Medulla oblongata (tissue), 1 donor: ENCODE measurements around the gene AGO4.
"Not testable (repeated sequence)": the region's sequence is repeated elsewhere in the genome, so short reads cannot be mapped to it uniquely, and the experiment has no call there.

Source experiments
- DNase-seq: peaks from one replicate; pipeline ENCODE4 v3.0.0-alpha.2; 2015; ENCODE audit errors: extremely low spot score

AGO4 gene

DNA sequence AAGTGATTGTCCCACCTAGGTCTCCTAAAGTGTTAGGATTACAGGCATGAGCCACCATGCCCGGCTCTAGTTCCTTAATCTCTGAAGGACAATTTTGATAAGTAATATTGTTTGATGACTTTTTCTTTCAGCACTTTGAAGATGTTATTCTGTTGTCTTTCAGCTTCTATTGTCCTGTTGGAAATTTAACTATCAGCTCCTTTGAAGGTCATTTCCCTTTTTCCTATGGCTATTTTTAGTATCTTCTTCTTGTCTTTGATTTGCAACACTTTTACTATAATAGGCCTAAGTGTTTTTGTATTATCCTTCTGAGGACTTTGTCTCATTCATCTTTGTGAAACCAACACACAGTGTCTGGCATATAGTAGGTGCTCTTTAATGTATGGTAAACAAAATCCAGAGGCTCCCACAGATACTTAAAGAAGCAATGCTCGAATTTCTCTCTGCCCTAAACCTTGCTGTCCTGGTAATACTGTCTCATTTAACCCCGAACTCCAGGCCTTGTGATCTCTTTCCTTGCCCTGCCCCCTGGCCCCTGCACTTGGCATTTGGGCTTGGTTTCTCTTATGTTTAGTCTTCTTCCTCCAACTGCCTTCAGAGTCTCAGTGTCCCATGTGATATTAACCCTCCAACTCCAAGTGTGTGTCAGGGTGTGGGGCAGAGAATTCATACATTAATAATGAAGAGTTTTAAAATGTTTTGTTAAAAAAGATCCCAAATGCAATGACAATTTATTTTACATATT is 56.2 kb downstream of the AGO4 start:
- no peak for DNase-seq

DNA sequence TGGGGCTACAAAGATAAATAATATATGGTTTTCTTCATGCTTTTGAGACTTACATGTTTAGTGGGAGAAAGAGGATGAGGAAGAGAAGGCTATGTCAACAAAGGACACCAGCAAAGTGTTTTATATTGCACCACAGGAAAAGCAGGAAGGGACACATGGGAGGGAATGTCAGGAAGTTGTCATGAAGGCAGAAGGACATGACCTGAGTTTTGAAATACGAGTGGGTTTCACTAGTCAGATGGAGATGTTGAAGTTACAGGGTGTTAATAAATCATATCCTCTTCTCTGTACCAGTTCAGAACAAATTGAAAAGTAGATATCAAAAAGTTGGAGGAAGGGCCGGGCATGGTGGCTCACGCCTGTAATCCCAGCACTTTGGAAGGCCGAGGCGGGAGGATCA is 57.0 kb downstream of the AGO4 start:
- no peak for DNase-seq

DNA sequence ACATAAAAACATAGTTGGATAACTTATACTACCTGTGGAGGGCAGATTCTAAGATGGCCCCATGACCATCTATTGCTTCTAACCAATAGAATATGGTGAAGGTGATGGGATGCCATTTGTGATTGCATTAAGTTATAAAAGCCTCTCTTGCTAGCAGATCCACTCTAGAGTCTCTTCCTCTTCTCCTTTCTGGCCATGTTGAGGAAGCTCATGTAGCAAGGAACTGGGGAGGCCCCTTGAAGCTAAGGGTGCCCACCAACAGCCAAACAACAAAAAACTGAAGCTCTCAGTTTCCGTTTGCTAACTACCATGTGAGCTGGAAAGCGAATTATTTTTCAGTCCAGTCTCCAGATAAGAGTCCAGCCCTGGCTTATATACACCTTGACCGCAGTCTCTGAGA is 59.2 kb downstream of the AGO4 start:
- peak; percentile 24 for DNase-seq

DNA sequence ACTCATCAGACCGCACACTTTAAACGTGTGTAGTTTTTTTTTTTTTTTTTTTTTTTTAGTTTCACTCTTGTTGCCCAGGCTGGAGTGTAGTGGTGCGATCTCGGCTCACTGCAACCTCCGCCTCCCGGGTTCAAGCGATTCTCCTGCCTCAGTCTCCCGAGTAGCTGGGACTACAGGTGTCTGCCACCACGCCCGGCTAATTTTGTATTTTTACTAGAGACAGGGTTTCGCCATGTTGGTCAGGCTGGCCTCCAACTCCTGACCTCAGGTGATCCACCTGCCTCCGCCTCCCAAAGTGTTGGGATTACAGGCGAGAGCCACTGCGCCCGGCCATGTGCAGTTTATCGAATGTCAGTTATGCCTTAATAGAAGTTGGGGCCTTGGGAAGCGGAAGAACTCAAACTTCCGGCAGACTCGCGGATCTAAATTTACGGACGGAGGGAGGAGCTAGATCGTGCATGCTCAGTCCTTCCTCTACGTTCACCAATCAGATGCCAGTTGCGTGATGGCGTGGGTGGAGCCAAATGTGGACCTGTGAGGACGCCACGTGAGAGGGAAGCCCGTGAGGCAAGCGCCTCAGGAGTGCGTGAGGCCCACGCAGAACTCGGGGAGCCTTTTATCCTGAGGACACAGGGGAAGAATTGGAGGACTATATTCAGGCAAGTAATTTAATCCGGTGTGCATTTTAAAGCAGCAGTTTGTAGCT is 61.6 kb downstream of the AGO4 start:
- not testable (repeated sequence) for DNase-seq

- DNase-seq: no peak
These were observed 63.0 kb downstream of the AGO4 start for GRCh38 chr1:35870651-35871309.

- DNase-seq: no peak
These were observed 65.5 kb downstream of the AGO4 start for GRCh38 chr1:35873243-35873750.

- DNase-seq: not testable (repeated sequence)
These were observed 66.3 kb downstream of the AGO4 start for GRCh38 chr1:35874115-35874514.

DNA sequence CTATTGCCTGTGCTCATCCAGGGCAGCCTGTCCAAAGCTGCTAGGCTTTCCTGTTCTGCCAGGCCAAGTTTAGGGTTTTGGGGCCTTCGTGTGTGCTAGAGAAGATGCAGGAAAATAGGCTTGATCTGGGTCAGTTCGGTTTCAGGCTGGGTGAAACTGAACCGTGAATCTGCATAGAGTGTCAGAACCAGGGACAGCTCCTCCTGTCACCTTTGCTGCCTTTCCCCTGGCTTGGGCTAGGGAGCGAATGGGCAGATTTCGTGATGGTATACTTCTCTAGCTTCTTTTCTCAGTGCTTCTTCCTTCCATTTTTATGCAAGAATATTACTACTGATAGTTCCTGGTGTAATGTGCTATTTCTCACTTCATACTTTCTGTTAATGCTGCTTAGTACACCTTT is 69.2 kb downstream of the AGO4 start:
- no peak for DNase-seq

GRCh38 chr1:35881850-35882273 is 74.0 kb downstream of the AGO4 start:
- no peak for DNase-seq

DNA sequence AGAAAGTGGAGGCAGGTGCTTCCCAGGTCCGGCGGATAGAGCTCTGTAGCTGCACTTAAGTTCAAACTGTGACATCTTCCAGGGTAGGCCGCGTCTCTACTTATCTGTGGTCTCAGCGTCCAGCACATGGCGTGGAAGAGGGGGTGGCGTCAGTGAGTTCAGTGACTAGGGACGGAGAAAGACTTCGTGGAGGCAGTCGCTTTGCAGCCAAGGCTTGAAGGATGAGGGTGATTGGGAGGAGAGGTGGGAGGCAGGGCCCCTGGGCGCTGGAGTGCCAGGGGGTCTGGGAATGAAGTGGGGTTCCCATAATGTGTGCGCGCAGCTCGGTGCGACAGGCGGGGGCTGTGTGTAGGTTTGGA is 74.7 kb downstream of the AGO4 start:
- peak; percentile 6 for DNase-seq

GRCh38 chr1:35882945-35883634 is 75.3 kb downstream of the AGO4 start, which contains the start of gene AGO1:
TSS of gene AGO1 (plus strand) at chr1:35883209. CDS start at chr1:35883422, 213 bp downstream.
- peak; percentile 95 for DNase-seq

DNA sequence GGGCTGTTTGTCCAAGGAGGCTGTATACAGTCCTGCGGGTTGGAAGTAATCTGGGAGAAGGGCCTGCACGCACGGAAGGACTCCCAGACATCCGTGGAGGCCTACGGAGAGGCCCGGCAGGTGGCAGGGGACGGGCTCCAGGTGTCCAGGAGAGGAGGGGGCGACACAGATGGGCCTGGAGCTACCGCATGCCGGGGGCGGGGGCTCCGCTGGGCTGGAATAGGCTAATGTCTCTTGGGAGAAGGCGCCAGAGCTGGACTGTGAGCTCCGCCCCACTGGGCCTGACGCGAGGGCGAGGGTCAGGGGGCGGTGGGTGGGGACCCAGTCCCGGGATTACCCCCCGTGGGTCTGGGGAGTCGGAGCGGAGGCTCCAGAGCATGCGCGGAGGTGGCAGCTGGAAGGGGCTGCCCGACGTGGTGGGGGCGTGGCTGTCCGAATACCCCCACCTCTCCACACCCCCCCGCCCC is 75.9 kb downstream of the AGO4 start:
- DNase-seq: peak; percentile 41

GRCh38 chr1:35884934-35885333 is 77.1 kb downstream of the AGO4 start:
- peak; percentile 17 for DNase-seq

DNA sequence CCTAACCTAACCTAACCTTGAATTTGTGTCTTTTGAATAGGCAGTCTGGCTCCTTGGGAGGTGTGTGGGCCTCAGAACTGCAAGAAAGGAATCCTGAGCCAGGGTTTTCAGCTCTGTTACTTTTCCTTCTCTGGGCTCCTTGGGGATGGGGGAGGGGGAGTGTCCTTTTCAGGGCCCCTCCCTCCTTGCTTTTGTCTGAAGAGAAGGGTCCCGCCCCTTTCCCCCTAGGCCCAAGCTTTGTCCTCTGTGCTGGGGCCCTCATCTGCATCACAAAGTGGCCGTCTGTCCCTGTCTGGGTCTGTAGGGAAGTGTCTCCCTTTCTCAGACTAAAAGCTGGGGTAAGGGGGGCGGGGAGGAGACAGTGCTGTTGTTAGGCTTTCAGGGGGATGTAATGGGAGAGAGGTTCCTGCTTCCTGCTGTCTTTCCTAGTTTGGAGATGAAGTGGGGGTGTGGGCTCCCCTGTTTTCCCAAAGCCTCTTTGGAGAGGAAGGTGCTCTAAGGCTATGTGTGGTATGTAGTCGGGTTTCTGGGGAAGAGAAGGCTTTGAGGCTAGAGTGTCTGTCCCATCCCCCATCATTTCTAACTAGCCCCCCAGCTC is 78.2 kb downstream of the AGO4 start:
- peak; percentile 50 for DNase-seq

DNA sequence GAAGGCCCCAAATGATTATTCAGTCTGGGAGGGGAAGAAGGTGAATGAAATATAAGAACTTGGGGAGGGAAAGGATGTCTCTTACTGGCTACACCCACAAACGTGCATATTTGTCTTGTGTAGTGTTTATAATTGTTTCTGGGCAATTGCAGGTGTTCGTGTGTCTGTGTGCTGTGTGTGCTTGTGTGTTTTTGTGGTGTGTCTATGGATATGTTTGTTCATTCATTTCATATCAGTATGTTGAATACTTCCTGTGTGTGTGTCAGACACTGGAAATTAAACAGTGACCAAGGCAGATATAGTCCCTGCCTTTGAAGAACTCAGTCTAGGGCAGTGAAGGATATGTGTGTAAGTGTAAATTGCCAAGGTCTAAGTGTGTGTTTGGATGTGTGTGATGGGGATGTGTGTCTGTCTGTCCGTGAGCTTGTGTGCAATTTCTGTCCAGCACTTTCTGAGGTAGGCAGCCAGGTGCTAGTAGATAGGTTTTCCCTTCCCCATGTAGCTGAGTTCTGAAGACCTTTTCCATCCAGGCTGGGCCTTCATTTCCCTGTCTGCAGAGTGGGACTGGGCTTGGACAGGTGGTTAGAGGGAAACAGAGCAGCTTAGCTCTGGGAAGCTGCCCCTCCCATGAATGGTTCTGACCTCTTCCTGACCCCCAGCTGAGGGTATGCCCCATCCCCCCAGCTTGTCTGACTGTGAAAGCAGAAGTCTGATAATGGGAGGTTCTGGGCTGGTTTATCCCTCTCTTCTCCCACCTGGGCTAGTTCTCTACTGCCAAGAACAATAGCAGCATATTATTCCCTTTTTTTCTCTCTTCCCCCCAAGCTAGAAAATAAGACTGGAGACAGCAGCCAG is 79.0 kb downstream of the AGO4 start:
- DNase-seq: peak; percentile 7

GRCh38 chr1:35887508-35887907 is 79.7 kb downstream of the AGO4 start:
- DNase-seq: no peak

GRCh38 chr1:35888255-35888654 is 80.4 kb downstream of the AGO4 start:
- no peak for DNase-seq

DNA sequence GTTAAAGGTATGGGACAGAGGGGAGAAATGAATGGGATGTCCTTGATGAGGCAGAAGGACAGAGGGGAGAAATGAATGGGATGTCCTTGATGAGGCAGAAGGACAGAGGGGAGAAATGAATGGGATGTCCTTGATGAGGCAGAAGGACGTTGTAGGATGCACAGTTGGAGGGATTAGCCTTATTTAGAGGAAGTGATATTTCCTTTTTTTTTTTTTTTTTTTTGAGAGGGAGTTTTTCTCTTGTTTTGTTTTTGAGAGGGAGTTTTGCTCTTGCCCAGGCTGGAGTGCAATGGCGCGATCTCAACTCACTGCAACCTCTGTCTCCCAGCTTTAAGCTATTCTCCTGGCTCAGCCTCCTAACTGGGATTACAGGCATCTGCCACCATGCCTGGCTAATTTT is 81.2 kb downstream of the AGO4 start:
- not testable (repeated sequence) for DNase-seq

- no peak for DNase-seq
These were observed 85.4 kb downstream of the AGO4 start for GRCh38 chr1:35893051-35893879.

GRCh38 chr1:35894183-35894582 is 86.4 kb downstream of the AGO4 start:
- peak; percentile 81 for DNase-seq
